ENCODE results near the gene BZW2. TPM values are rescaled to one million over a fixed set of nuclear protein-coding genes. Genes with fewer than 3 reads are reported as not detected.

Gene BZW2
- polyA plus RNA-seq, 4 donors: 69.0 to 82.1 (median 73.8) TPM

GRCh38 chr7:16710651-16711050, 64.7 kb downstream of the BZW2 start:
- no peak for DNase-seq (ENCODE audit: low read depth in 4 of 4, low spot score in 2 of 4)

DNA sequence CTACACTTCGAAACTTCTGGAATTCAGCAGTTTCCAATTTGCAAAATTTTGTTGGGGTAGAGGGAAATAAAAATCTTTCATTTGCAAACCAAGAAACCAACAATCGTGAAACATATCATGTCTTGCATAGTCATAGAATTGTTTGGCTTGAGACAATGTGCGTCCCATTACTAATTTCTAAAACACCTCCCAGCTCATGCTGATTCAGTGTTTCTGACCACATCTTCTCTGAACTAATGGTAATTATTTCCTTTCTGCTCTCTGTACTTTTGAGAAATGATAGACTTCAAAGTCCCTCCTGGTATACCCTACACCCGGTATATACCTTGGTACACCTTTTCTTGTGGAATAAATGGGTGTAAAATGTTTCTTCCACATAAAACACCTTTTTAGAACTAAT, 65.7 kb downstream of the BZW2 start:
- DNase-seq (ENCODE audit: low read depth in 4 of 4, low spot score in 2 of 4): no peak

DNA sequence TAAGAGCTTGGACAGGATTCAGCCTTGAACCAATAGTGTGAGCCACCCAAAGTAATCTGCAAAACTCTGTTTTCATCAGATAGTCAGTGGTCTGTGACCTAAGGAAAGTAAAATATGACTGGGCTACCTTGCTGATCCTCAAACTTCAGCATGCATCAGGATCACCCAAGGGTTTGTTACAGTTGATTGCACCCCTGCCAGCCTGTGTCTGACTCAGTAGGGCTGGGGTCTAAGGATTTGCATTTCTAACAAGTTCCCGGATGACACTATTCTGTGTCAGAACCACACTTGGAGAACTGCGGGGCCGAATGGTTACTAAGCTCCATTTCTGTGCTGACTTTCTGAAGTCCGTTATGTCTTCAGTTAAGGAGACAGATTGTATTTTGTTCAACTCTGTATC, 66.9 kb downstream of the BZW2 start:
- no peak for DNase-seq (ENCODE audit: low read depth in 4 of 4, low spot score in 2 of 4)

DNA sequence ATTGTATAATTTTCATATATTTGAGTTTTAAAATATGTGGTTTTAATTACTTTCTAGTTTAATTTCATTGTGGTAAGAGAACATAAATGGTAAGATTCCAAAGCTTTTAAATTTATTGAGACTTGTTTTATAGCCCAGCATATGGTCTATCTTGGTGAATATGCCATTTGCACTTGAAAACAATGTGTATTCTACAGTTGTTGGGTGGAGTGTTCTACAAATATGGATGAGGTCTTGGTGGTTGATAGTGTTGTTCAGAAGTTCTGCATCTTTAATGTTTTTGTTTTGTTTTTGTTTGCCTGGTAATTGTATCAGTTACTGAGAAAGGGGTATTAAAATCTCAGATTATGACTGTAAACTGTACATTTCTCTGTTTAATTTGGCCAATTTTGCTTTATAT, 69.9 kb downstream of the BZW2 start:
- no peak for DNase-seq (ENCODE audit: low read depth in 4 of 4, low spot score in 2 of 4)

- DNase-seq (ENCODE audit: low read depth in 4 of 4, low spot score in 2 of 4): no peak
Measured at GRCh38 chr7:16718111-16718656, 72.2 kb downstream of the BZW2 start.

- DNase-seq (ENCODE audit: low read depth in 4 of 4, low spot score in 2 of 4): no peak
Measured at GRCh38 chr7:16719699-16720098, 73.7 kb downstream of the BZW2 start.

DNA sequence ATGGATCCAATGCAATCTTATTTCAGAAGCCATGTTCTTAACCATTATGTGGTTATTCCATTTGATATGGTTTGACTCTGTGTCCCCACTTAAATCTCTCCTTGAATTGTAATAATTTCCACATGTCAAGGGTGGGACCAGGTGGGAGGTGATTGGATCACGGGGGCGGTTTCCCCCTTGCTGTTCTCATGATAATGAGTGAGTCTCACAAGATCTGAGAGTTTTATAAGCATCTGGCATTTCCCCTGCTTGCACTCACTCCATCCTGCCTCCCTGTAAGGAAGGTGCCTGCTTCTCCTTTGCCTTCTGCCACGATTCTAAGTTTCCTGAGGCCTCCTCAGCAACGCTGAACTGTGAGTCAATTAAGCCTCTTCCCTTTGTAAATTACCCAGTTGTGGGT, 75.6 kb downstream of the BZW2 start:
- DNase-seq (ENCODE audit: low read depth in 4 of 4, low spot score in 2 of 4): no peak

- DNase-seq (ENCODE audit: low read depth in 4 of 4, low spot score in 2 of 4): no peak
Measured at GRCh38 chr7:16724344-16724743, 78.4 kb downstream of the BZW2 start.

- no peak for DNase-seq (ENCODE audit: low read depth in 4 of 4, low spot score in 2 of 4)
Measured at GRCh38 chr7:16726189-16726588, 80.2 kb downstream of the BZW2 start.

DNA sequence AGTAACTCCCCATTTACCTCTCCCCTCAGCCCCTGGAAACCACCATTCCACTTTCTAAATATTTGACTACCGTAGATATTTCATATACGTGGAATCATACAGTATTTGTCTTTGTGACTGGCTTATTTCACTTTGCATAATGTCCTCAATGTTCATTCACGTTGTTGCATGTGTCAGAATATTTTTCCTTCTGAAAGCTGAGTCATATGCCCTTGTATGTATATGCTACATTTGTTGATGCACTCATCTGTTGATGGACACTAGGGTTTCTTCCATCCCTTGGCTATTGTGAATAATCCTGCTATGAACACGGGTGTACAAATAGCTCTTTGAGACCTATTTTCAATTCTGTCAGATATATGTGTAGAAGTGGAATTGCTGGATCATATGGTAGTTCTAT, 81.8 kb downstream of the BZW2 start:
- DNase-seq (ENCODE audit: low read depth in 4 of 4, low spot score in 2 of 4): no peak

- DNase-seq (ENCODE audit: low read depth in 4 of 4, low spot score in 2 of 4): no peak
Measured at GRCh38 chr7:16728811-16729210, 82.8 kb downstream of the BZW2 start.

- no peak for DNase-seq (ENCODE audit: low read depth in 4 of 4, low spot score in 2 of 4)
Measured at GRCh38 chr7:16729541-16729940, 83.6 kb downstream of the BZW2 start.

DNA sequence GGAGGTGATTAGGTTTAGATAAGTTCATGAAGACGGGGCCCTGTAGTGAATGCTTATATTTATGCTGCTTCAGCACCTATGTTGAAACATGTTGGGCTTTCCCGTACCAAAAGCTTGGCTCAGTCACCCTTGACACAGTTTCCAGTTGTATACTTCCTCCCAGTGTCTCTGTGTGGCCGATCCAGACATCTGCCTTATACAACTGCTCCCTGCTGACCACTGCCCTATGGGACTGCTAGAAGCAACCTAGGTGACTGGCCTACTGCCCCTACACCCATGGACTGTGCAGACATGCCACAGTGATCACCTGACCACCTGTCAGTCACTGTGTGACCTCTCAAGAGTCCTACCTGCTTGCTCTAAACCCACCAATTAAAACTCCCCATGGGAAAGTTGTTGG, 85.0 kb downstream of the BZW2 start:
- DNase-seq (ENCODE audit: low read depth in 4 of 4, low spot score in 2 of 4): no peak

GRCh38 chr7:16732828-16733227, 86.8 kb downstream of the BZW2 start:
- no peak for DNase-seq (ENCODE audit: low read depth in 4 of 4, low spot score in 2 of 4)

- no peak for DNase-seq (ENCODE audit: low read depth in 4 of 4, low spot score in 2 of 4)
Measured at GRCh38 chr7:16734148-16734726, 88.3 kb downstream of the BZW2 start.

- no peak for DNase-seq (ENCODE audit: low read depth in 4 of 4, low spot score in 2 of 4)
Measured at GRCh38 chr7:16735020-16735419, 89.0 kb downstream of the BZW2 start.

- no peak for DNase-seq (ENCODE audit: low read depth in 4 of 4, low spot score in 2 of 4)
Measured at GRCh38 chr7:16738011-16738688, 92.2 kb downstream of the BZW2 start.

GRCh38 chr7:16739863-16740622, 94.1 kb downstream of the BZW2 start:
- DNase-seq (ENCODE audit: low read depth in 4 of 4, low spot score in 2 of 4): no peak

GRCh38 chr7:16740623-16740953, 94.6 kb downstream of the BZW2 start:
- DNase-seq (ENCODE audit: low read depth in 4 of 4, low spot score in 2 of 4): no peak

GRCh38 chr7:16740996-16741395, 95.0 kb downstream of the BZW2 start:
- DNase-seq (ENCODE audit: low read depth in 4 of 4, low spot score in 2 of 4): no peak

DNA sequence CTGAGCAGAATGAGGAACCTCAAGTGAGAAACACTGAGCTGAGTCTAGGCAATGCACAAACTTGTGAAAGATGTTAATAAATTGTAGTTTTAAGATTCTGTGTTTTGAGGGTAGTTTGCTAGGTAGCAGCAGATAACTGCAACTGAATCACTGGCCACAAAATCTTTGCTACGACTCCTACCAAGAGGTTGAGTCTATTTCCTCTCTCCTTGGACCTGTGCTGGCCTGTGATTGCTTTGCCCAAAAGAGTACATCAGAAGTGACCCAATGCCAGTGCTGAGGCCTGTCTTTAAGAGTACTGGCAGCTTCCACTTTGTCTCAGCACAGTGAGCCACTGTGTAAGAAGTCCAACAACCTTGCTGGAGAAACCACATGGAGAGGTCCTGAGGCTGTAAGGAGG, 95.7 kb downstream of the BZW2 start:
- no peak for DNase-seq (ENCODE audit: low read depth in 4 of 4, low spot score in 2 of 4)

DNA sequence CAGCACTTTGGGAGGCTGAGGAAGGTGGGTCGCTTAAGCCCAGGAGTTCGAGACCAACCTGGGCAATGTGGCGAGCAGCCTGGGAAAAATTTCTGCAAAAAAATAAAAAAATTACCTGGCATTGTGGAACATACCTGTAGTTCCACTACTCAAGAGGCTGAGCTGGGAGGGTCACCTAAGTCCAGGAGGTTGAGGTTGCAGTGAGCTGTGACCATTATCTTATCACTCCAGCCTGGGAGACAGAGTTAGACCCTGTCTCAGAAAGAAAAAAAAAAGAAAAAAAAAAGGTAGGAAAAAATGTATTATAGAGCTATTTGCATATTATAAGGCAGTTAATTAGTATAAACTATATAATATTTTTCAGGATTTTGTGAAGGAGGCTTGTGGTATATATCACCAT, 96.6 kb downstream of the BZW2 start:
- no peak for DNase-seq (ENCODE audit: low read depth in 4 of 4, low spot score in 2 of 4)
